ENCODE results near the gene EGFR. TPM values are rescaled to one million over a fixed set of nuclear protein-coding genes. Genes with fewer than 3 reads are reported as not detected.

Gene EGFR
- total RNA-seq, 2 donors from 2014 or later = 54.8 to 56.7 TPM

DNA sequence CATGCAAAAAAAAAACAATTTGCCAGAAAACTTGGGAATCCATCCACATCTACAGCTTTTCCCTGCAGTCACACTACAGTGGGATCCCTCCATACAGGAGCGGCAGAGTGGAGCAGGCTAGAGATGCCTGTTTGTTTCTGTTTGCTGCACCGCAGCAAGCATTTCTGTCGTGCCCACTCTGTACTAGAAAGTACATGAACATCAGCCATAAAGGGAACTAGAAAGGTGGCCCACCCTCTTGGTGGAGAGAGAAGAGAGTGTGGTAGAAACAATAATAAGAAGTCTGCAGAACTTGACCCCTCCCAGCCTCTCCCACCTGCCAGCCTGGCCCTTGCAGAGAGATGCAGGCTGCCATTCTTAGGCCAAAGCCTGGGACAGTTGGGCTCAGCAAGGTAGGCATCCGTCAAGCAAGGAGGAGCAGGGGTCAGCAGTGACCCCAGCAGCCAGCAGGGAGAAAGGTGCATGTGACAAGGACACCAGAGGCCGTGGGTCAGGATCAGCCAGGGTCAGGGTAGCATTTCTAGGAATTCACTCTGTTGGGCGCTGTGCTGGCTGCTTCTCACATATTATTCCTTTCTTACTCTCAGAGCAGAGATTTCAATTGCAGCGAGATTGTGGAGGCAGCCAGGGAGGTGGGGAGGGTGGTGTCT, 171.8 kb downstream of the EGFR start:
- Histone ChIP-seq H3K27ac (no peak overlapping the region), H3K4me3 (no peak overlapping the region)

DNA sequence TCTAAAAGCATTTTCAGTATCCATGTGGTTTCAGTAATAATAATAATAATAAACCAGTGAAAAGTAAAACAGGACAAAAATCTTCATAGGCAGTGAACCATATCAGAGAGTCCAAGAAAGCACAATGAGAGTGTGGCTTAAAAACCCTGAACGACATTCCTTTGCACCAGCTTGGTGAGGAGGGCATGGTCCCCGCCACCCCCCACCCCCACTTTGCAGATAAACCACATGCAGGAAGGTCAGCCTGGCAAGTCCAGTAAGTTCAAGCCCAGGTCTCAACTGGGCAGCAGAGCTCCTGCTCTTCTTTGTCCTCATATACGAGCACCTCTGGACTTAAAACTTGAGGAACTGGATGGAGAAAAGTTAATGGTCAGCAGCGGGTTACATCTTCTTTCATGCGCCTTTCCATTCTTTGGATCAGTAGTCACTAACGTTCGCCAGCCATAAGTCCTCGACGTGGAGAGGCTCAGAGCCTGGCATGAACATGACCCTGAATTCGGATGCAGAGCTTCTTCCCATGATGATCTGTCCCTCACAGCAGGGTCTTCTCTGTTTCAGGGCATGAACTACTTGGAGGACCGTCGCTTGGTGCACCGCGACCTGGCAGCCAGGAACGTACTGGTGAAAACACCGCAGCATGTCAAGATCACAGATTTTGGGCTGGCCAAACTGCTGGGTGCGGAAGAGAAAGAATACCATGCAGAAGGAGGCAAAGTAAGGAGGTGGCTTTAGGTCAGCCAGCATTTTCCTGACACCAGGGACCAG, 172.5 kb downstream of the EGFR start:
- TF ChIP-seq, protein P1, sequence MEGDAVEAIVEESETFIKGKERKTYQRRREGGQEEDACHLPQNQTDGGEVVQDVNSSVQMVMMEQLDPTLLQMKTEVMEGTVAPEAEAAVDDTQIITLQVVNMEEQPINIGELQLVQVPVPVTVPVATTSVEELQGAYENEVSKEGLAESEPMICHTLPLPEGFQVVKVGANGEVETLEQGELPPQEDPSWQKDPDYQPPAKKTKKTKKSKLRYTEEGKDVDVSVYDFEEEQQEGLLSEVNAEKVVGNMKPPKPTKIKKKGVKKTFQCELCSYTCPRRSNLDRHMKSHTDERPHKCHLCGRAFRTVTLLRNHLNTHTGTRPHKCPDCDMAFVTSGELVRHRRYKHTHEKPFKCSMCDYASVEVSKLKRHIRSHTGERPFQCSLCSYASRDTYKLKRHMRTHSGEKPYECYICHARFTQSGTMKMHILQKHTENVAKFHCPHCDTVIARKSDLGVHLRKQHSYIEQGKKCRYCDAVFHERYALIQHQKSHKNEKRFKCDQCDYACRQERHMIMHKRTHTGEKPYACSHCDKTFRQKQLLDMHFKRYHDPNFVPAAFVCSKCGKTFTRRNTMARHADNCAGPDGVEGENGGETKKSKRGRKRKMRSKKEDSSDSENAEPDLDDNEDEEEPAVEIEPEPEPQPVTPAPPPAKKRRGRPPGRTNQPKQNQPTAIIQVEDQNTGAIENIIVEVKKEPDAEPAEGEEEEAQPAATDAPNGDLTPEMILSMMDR (IDR thresholded peaks at IDR 0.05) = no peak
- Histone ChIP-seq H3K4me3 (no peak overlapping the region), H3K9me3 (no peaks in the 10 kb centered on the region), H3K36me3 (peaks cover 10% of the 10 kb centered on the region), H3K27me3 (replicated peaks; ENCODE audit: insufficient read depth) (no peaks in the 10 kb centered on the region), H3K4me1 (ENCODE audit: control insufficient read depth in 1 of 2, low read depth in 2 of 2) (no peaks in the 10 kb centered on the region), H3K27ac (no peak overlapping the region)
- ATAC-seq (ENCODE audit: insufficient number of reproducible peaks, low FRiP score, low read depth) (no peak), DNase-seq (ENCODE audit: low spot score) (no peak)

More for the DNA sequence above, 171.8 kb downstream of the EGFR start:
- TF ChIP-seq, protein P1 (IDR thresholded peaks at IDR 0.05) = no peak
- no peaks in the 10 kb centered on the region for H3K27me3 ChIP-seq (replicated peaks; ENCODE audit: insufficient read depth)
- H3K4me1 ChIP-seq (ENCODE audit: control insufficient read depth in 1 of 2, low read depth in 2 of 2) = no peaks in the 10 kb centered on the region
- no peaks in the 10 kb centered on the region for H3K9me3 ChIP-seq
- DNase-seq (ENCODE audit: low spot score) (no peak), ATAC-seq (ENCODE audit: insufficient number of reproducible peaks, low FRiP score, low read depth) (no peak)
- peaks cover 10% of the 10 kb centered on the region for H3K36me3 ChIP-seq

DNA sequence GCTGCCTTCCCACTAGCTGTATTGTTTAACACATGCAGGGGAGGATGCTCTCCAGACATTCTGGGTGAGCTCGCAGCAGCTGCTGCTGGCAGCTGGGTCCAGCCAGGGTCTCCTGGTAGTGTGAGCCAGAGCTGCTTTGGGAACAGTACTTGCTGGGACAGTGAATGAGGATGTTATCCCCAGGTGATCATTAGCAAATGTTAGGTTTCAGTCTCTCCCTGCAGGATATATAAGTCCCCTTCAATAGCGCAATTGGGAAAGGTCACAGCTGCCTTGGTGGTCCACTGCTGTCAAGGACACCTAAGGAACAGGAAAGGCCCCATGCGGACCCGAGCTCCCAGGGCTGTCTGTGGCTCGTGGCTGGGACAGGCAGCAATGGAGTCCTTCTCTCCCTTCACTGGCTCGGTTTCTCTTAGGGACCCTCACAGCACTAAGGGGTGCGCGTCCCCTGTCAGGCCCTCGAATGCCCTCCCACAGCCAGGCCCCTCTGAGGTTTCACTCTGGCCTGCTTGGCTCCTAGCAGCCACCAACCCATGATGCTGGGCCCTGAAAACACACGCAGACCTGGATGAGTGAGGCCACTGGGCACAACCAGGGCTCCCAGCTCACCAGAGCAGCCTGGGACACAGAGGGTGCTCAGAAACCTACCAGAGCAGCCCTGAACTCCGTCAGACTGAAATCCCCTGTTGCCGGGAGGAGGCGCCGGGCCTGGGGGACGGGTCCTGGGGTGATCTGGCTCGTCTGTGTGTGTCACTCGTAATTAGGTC, 173.3 kb downstream of the EGFR start:
- Histone ChIP-seq H3K4me1 (ENCODE audit: control insufficient read depth in 1 of 2, low read depth in 2 of 2) (no peaks in the 10 kb centered on the region), H3K27me3 (replicated peaks; ENCODE audit: insufficient read depth) (no peaks in the 10 kb centered on the region), H3K36me3 (peaks cover 4% of the 10 kb centered on the region), H3K27ac (peak overlapping the region in 1 of 2 donors; percentile 20), H3K9me3 (no peaks in the 10 kb centered on the region), H3K4me3 (no peak overlapping the region)
- ATAC-seq (ENCODE audit: insufficient number of reproducible peaks, low FRiP score, low read depth) (no peak), DNase-seq (ENCODE audit: low spot score) (no peak)
- TF ChIP-seq, protein P1 (IDR thresholded peaks at IDR 0.05) = no peak

DNA sequence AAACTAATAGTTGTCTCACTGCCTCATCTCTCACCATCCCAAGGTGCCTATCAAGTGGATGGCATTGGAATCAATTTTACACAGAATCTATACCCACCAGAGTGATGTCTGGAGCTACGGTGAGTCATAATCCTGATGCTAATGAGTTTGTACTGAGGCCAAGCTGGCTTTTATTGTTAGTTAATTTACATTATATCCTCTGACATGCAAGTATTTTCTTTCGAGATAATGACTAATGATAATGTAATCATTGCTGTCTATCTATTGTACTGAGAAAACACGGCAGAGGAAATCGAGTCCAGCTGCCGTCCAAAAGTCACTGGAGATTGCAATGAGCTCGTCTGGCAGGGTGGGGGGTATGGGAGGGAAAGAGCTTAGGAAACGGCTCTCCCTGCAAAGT, 173.9 kb downstream of the EGFR start:
- Histone ChIP-seq H3K27me3 (replicated peaks; ENCODE audit: insufficient read depth) (no peaks in the 10 kb centered on the region), H3K9me3 (no peaks in the 10 kb centered on the region), H3K27ac (peak overlapping the region in 1 of 2 donors; percentile 20), H3K36me3 (peaks cover 4% of the 10 kb centered on the region), H3K4me1 (ENCODE audit: control insufficient read depth in 1 of 2, low read depth in 2 of 2) (no peaks in the 10 kb centered on the region), H3K4me3 (no peak overlapping the region)
- ATAC-seq (ENCODE audit: insufficient number of reproducible peaks, low FRiP score, low read depth) (no peak), DNase-seq (ENCODE audit: low spot score) (no peak)
- TF ChIP-seq, protein P1 (IDR thresholded peaks at IDR 0.05) = no peak

DNA sequence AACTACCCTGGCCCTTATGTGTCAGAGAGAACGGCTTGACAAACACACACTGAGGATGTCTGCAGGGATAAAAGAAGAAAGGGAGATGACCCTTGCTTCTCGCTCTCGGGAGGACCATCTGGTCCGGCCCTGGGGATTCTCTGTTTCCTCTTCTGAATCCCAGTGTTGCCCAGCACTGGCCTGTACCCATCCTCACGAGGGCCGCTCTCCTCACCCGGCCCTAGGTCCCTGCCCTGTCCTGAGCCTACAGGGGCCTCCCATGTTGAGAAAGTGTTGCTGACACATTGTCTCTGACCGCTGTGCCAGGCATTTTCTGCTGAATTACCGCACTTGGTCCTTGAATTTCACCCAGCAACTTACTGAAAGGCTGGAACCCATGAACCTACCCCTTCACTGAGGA, 174.4 kb downstream of the EGFR start:
- Histone ChIP-seq H3K27me3 (replicated peaks; ENCODE audit: insufficient read depth) (no peaks in the 10 kb centered on the region), H3K4me1 (ENCODE audit: control insufficient read depth in 1 of 2, low read depth in 2 of 2) (peaks cover 0 to 3% of the 10 kb centered on the region in 2 donors), H3K9me3 (no peaks in the 10 kb centered on the region), H3K36me3 (peaks cover 4% of the 10 kb centered on the region), H3K4me3 (no peak overlapping the region), H3K27ac (peak overlapping the region in 1 of 2 donors; percentile 7)
- DNase-seq (ENCODE audit: low spot score) = no peak
- ATAC-seq (ENCODE audit: insufficient number of reproducible peaks, low FRiP score, low read depth) = no peak
- TF ChIP-seq, protein P1 (IDR thresholded peaks at IDR 0.05) = no peak

All from thoracic aorta (tissue), 2 donors.